ENCODE measurements around the gene UCHL3.
A peak's percentile ranks its signal among the peaks of the same experiment; 100 is the strongest.

UCHL3 gene

DNA sequence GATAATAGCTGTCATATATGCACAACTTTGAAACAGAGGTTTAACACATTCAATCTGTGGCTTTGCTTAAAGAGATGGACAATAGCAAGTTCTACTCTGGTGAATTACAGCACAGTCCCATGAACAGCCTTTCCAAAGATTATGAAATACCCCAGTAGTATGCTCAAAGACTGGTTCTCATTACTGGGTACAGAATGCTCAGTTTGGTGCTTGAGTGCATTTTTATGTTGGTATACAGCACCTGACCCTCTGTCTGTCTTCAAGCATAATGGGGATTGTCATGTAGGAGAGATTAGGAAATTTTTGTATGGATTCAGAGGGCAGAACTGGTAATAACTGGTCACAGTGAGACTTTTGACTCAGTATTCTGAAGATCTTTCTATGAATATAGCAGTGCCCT lies 94.1 kb downstream of the UCHL3 start:
- TF ChIP-seq, protein P1, sequence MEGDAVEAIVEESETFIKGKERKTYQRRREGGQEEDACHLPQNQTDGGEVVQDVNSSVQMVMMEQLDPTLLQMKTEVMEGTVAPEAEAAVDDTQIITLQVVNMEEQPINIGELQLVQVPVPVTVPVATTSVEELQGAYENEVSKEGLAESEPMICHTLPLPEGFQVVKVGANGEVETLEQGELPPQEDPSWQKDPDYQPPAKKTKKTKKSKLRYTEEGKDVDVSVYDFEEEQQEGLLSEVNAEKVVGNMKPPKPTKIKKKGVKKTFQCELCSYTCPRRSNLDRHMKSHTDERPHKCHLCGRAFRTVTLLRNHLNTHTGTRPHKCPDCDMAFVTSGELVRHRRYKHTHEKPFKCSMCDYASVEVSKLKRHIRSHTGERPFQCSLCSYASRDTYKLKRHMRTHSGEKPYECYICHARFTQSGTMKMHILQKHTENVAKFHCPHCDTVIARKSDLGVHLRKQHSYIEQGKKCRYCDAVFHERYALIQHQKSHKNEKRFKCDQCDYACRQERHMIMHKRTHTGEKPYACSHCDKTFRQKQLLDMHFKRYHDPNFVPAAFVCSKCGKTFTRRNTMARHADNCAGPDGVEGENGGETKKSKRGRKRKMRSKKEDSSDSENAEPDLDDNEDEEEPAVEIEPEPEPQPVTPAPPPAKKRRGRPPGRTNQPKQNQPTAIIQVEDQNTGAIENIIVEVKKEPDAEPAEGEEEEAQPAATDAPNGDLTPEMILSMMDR (IDR thresholded peaks at IDR 0.05; ENCODE audit: low read depth, low read length): no peak
- H3K4me3 ChIP-seq (replicated peaks in 1 of 2; ENCODE audit: low read depth in 2 of 2, low read length in 2 of 2): no peak overlapping the region
- DNase-seq (ENCODE audit: low read depth in 2 of 2): no peak

DNA sequence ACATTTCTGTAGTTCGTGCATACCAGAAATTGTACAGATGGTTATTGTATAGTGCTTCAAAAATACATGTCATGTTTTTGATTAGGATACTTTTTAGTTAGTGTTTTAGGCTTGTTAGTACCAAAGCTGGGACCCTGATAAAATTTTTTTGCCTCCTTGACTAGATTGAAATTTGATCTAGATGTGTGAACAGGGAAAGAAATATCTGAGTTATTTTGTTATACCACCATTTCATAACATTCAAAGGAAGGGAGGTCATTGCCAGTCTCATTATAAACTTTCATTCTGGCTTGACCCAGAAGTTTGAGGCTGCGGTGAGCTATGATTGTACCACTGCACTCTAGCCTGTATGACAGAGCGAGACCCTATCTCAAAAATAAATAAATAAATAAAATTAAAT lies 95.5 kb downstream of the UCHL3 start:
- H3K4me3 ChIP-seq (replicated peaks in 1 of 2; ENCODE audit: low read depth in 2 of 2, low read length in 2 of 2): no peak overlapping the region
- TF ChIP-seq, protein P1 (IDR thresholded peaks at IDR 0.05; ENCODE audit: low read depth, low read length): no peak
- DNase-seq (ENCODE audit: low read depth in 2 of 2): no peak

DNA sequence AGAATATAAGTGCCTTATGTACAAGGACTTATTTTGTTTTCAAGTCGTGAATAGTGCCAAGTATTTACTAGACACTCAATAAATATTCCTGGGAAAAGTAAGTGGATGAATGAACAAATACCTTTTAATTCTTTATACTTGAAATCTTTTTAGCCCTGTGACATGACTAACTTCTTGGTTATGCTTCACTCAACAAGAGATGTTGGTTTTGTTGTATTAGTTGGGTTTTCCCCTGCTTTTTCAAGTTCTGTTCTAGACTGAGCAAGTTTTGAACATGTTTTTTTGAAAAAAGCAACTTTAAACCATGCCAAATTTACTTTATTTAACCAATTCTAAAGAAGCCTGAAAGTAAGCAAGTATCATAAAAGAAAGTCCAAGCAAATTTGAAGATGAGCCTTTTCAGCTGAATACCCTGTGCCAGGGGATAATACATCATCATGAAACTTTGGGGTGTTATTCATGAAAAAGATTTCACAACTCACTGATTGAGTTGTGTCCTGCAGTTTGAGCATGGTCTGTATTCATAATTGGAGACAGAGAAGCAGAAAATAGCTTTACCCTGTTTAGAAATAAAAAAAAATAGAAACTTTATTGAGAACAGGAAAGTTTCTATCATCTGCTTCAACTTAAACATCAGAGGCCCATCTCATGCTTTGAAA lies 97.7 kb downstream of the UCHL3 start:
- TF ChIP-seq, protein P1 (IDR thresholded peaks at IDR 0.05; ENCODE audit: low read depth, low read length): no peak
- no peak overlapping the region for H3K4me3 ChIP-seq (replicated peaks in 1 of 2; ENCODE audit: low read depth in 2 of 2, low read length in 2 of 2)
- DNase-seq (ENCODE audit: low read depth in 2 of 2): peak in 1 of 2 donors; percentile 48

DNA sequence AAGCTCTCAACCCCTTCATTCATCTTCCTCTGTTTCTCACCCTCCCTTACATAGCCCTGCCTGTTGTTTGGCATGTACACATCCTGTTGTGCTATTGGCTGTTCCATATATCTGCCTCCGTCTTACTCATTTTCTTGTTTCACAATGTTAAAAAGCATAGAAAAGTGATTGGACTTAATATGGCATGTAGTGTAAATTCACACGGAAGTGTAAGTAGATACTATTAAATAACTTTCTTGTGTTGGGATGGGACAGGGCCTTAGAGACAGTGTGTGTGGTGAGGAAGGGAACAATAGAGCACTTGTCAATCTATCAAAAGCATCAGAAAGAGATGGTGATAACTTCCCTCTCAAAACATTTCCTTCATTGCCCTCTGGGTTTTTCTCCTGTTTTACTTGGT lies 98.9 kb downstream of the UCHL3 start:
- TF ChIP-seq, protein P1 (IDR thresholded peaks at IDR 0.05; ENCODE audit: low read depth, low read length): no peak
- H3K4me3 ChIP-seq (replicated peaks in 1 of 2; ENCODE audit: low read depth in 2 of 2, low read length in 2 of 2): no peak overlapping the region
- DNase-seq (ENCODE audit: low read depth in 2 of 2): no peak

DNA sequence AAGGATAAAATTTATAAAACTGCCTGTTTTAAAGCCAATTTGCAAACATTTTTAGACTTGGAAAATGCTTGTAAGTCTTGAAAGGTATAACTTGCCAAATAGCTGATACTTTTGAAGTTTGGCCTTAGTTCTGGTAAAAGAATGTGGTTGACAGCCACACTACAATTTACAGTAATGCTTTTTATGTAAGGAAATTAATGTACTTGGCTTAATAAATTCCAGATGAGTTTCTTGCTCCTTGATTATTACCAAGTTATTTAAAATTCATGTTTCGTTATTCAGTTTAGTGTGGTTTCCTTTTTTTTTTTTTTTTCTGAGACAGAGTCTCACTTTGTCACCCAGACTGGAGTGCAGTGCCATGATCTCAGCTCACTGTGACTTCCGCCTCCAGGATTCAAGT lies 101.4 kb downstream of the UCHL3 start:
- no peak for DNase-seq (ENCODE audit: low read depth in 2 of 2)
- TF ChIP-seq, protein P1 (IDR thresholded peaks at IDR 0.05; ENCODE audit: low read depth, low read length): no peak
- H3K4me3 ChIP-seq (replicated peaks in 1 of 2; ENCODE audit: low read depth in 2 of 2, low read length in 2 of 2): no peak overlapping the region

DNA sequence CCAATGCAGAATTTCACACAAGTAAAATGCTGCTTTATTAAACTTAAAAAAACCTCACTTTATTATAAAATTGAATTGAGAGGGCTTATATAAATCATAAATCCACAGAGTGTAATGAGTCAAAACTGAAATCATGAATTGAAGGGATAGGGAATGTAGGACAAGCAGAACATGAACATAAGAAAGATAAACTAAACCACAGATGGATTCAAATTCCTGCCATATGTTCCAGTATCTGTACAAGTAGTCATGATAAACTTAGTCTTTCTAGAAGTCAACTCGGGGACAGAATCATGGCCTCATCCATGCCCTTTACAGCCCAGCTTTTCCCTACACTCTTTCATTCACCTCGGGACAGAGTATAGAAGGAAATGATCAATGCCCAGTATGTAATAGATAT lies 103.1 kb downstream of the UCHL3 start:
- no peak for DNase-seq (ENCODE audit: low read depth in 2 of 2)
- no peak overlapping the region for H3K4me3 ChIP-seq (replicated peaks in 1 of 2; ENCODE audit: low read depth in 2 of 2, low read length in 2 of 2)
- TF ChIP-seq, protein P1 (IDR thresholded peaks at IDR 0.05; ENCODE audit: low read depth, low read length): no peak
